SK-N-SH treated with all-trans-retinoic acid at 6 μM for 48 hours (cell line): ENCODE results near the gene NUP214.

Source experiments
- ATAC-seq: fragments of 200-7000 bp; cut with Tn5 transposase; 3 replicates; pipeline ENCODE4 v1.9.1; 2020; ENCODE audit warnings: mild to moderate bottlenecking, moderate library complexity
- ARNTL ChIP-seq: fragments of 450-650 bp; formaldehyde crosslinking; IDR thresholded peaks from 2 replicates; pipeline ENCODE4 v1.5.0; 2020; ENCODE audit warnings: low read depth, mild to moderate bottlenecking, moderate library complexity, borderline replicate concordance
- BACH2 ChIP-seq: fragments of 250-450 bp; sonication (Bioruptor Pico); IDR thresholded peaks from 2 replicates; pipeline ENCODE4 v1.9.0; 2021; ENCODE audit warnings: mild to moderate bottlenecking, borderline replicate concordance
- CSDC2 ChIP-seq: fragments of 250-450 bp; sonication (Bioruptor Pico); IDR thresholded peaks from 2 replicates; pipeline ENCODE4 v1.5.0; 2020; ENCODE audit warnings: mild to moderate bottlenecking, moderate library complexity
- ESRRG ChIP-seq: fragments of 250-450 bp; sonication (Bioruptor Pico); IDR thresholded peaks from 2 replicates; pipeline ENCODE4 v1.6.1; 2021; ENCODE audit warnings: mild to moderate bottlenecking
- GLIS3 ChIP-seq: fragments of 250-450 bp; sonication (Bioruptor Pico); IDR thresholded peaks from 2 replicates; pipeline ENCODE4 v1.5.0; 2020; ENCODE audit warnings: mild to moderate bottlenecking, moderate library complexity
- ISL1 ChIP-seq: fragments of 250-450 bp; sonication (Bioruptor Pico); IDR thresholded peaks from 2 replicates; pipeline ENCODE4 v2.1.2; 2022; ENCODE audit warnings: mild to moderate bottlenecking, moderate library complexity
- OSR1 ChIP-seq: fragments of 250-450 bp; sonication (Bioruptor Pico); IDR thresholded peaks from 2 replicates; pipeline ENCODE4 v1.8.0; 2022; ENCODE audit warnings: moderate library complexity, mild to moderate bottlenecking, inconsistent platforms
- PPARA ChIP-seq: fragments of 250-450 bp; sonication (Bioruptor Pico); IDR thresholded peaks from 2 replicates; pipeline ENCODE4 v1.5.0; 2020; ENCODE audit warnings: mild to moderate bottlenecking, borderline replicate concordance
- RARB ChIP-seq: fragments of 250-450 bp; sonication (Bioruptor Pico); IDR thresholded peaks from 2 replicates; pipeline ENCODE4 v1.8.0; 2021; ENCODE audit warnings: mild to moderate bottlenecking, moderate library complexity
- SNAI2 ChIP-seq: fragments of 250-450 bp; sonication (Bioruptor Pico); IDR thresholded peaks from 2 replicates; pipeline ENCODE4 v1.5.0; 2020; ENCODE audit warnings: mild to moderate bottlenecking, moderate library complexity
- TCF4 ChIP-seq: fragments of 250-450 bp; sonication (Bioruptor Pico); IDR thresholded peaks from 2 replicates; pipeline ENCODE4 v1.8.0; 2021; ENCODE audit warnings: mild to moderate bottlenecking, moderate library complexity, borderline replicate concordance
- ZC3H10 ChIP-seq: fragments of 250-450 bp; sonication (Bioruptor Pico); IDR thresholded peaks from 2 replicates; pipeline ENCODE4 v1.5.1; 2021; ENCODE audit warnings: mild to moderate bottlenecking, moderate library complexity
- ZFP3 ChIP-seq: fragments of 250-450 bp; sonication (Bioruptor Pico); IDR thresholded peaks from 2 replicates; pipeline ENCODE4 v1.5.0; 2020; ENCODE audit warnings: mild to moderate bottlenecking, moderate library complexity
- ZFP30 ChIP-seq: fragments of 450-650 bp; formaldehyde crosslinking; IDR thresholded peaks from 2 replicates; pipeline ENCODE4 v1.5.0; 2022; ENCODE audit warnings: mild to moderate bottlenecking, moderate library complexity
- ZNF565 ChIP-seq: fragments of 450-650 bp; formaldehyde crosslinking; conservative IDR thresholded peaks from 2 replicates; pipeline ENCODE4 v1.5.0; 2020; ENCODE audit warnings: low read depth, mild to moderate bottlenecking, moderate library complexity
- ZNF70 ChIP-seq: fragments of 450-650 bp; formaldehyde crosslinking; IDR thresholded peaks from 2 replicates; pipeline ENCODE4 v1.5.0; 2020; ENCODE audit warnings: mild to moderate bottlenecking, moderate library complexity
- ZNF8 ChIP-seq: fragments of 450-650 bp; formaldehyde crosslinking; IDR thresholded peaks from 2 replicates; pipeline ENCODE4 v1.5.0; 2020; ENCODE audit warnings: mild to moderate bottlenecking, moderate library complexity
- TF ChIP-seq, protein P1 (sequence below): fragments of 250-450 bp; sonication (Bioruptor Pico); IDR thresholded peaks from 2 replicates; pipeline ENCODE4 v1.5.1; 2021; ENCODE audit warnings: mild to moderate bottlenecking, moderate library complexity
- TF ChIP-seq, protein P2 (sequence below): fragments of 250-450 bp; sonication (Bioruptor Pico); IDR thresholded peaks from 2 replicates; pipeline ENCODE4 v1.8.0; 2020; ENCODE audit warnings: mild to moderate bottlenecking, moderate library complexity, borderline replicate concordance
- TF ChIP-seq, protein P3 (sequence below): fragments of 250-450 bp; sonication (Bioruptor Pico); IDR thresholded peaks from 2 replicates; pipeline ENCODE4 v1.5.0; 2020; ENCODE audit warnings: mild to moderate bottlenecking, moderate library complexity
- TF ChIP-seq, protein P4 (sequence below): fragments of 250-450 bp; sonication (Bioruptor Pico); IDR thresholded peaks from 2 replicates; pipeline ENCODE4 v1.8.0; 2021; ENCODE audit warnings: low read depth, mild to moderate bottlenecking, moderate library complexity, borderline replicate concordance
- TF ChIP-seq, protein P5 (sequence below): fragments of 250-450 bp; sonication (Bioruptor Pico); IDR thresholded peaks from 2 replicates; pipeline ENCODE4 v1.5.1; 2020; ENCODE audit warnings: low read depth, mild to moderate bottlenecking, moderate library complexity

The NUP214 gene

DNA sequence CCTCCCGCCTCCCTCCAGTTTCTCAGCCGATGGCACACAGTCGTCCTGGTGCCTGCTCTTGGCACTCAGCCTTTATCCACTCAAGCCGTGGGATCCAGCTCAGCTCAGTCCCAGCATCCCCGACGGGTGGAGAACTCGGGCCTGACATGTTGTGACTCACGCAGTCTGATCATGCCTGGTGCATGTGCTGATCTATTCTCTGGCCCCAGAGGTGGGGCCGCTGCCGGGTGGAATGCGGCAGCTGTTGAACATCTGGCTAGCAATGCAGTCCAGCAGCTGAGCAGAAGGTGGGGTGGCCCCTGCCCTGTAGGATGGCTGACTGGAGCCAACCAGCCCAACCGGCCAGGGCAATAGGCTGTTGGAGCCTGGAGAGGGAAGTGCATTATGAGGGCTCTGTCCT is 30.8 kb upstream of the NUP214 start:
- no peak for ATAC-seq
- TF ChIP-seq, protein P1, sequence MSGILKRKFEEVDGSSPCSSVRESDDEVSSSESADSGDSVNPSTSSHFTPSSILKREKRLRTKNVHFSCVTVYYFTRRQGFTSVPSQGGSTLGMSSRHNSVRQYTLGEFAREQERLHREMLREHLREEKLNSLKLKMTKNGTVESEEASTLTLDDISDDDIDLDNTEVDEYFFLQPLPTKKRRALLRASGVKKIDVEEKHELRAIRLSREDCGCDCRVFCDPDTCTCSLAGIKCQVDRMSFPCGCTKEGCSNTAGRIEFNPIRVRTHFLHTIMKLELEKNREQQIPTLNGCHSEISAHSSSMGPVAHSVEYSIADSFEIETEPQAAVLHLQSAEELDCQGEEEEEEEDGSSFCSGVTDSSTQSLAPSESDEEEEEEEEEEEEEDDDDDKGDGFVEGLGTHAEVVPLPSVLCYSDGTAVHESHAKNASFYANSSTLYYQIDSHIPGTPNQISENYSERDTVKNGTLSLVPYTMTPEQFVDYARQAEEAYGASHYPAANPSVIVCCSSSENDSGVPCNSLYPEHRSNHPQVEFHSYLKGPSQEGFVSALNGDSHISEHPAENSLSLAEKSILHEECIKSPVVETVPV (CRISPR knock-in tag), result no peak
- TF ChIP-seq SNAI2 (CRISPR knock-in tag) (no peak), RARB (CRISPR knock-in tag) (no peak), ZNF8 (CRISPR knock-in tag) (no peak), ARNTL (CRISPR knock-in tag) (no peak), OSR1 (no peak), GLIS3 (no peak)
- TF ChIP-seq, protein P2, sequence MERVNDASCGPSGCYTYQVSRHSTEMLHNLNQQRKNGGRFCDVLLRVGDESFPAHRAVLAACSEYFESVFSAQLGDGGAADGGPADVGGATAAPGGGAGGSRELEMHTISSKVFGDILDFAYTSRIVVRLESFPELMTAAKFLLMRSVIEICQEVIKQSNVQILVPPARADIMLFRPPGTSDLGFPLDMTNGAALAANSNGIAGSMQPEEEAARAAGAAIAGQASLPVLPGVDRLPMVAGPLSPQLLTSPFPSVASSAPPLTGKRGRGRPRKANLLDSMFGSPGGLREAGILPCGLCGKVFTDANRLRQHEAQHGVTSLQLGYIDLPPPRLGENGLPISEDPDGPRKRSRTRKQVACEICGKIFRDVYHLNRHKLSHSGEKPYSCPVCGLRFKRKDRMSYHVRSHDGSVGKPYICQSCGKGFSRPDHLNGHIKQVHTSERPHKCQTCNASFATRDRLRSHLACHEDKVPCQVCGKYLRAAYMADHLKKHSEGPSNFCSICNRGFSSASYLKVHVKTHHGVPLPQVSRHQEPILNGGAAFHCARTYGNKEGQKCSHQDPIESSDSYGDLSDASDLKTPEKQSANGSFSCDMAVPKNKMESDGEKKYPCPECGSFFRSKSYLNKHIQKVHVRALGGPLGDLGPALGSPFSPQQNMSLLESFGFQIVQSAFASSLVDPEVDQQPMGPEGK (CRISPR knock-in tag), result no peak
- TF ChIP-seq, protein P3, sequence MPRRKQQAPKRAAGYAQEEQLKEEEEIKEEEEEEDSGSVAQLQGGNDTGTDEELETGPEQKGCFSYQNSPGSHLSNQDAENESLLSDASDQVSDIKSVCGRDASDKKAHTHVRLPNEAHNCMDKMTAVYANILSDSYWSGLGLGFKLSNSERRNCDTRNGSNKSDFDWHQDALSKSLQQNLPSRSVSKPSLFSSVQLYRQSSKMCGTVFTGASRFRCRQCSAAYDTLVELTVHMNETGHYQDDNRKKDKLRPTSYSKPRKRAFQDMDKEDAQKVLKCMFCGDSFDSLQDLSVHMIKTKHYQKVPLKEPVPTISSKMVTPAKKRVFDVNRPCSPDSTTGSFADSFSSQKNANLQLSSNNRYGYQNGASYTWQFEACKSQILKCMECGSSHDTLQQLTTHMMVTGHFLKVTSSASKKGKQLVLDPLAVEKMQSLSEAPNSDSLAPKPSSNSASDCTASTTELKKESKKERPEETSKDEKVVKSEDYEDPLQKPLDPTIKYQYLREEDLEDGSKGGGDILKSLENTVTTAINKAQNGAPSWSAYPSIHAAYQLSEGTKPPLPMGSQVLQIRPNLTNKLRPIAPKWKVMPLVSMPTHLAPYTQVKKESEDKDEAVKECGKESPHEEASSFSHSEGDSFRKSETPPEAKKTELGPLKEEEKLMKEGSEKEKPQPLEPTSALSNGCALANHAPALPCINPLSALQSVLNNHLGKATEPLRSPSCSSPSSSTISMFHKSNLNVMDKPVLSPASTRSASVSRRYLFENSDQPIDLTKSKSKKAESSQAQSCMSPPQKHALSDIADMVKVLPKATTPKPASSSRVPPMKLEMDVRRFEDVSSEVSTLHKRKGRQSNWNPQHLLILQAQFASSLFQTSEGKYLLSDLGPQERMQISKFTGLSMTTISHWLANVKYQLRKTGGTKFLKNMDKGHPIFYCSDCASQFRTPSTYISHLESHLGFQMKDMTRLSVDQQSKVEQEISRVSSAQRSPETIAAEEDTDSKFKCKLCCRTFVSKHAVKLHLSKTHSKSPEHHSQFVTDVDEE (CRISPR knock-in tag), result no peak

DNA sequence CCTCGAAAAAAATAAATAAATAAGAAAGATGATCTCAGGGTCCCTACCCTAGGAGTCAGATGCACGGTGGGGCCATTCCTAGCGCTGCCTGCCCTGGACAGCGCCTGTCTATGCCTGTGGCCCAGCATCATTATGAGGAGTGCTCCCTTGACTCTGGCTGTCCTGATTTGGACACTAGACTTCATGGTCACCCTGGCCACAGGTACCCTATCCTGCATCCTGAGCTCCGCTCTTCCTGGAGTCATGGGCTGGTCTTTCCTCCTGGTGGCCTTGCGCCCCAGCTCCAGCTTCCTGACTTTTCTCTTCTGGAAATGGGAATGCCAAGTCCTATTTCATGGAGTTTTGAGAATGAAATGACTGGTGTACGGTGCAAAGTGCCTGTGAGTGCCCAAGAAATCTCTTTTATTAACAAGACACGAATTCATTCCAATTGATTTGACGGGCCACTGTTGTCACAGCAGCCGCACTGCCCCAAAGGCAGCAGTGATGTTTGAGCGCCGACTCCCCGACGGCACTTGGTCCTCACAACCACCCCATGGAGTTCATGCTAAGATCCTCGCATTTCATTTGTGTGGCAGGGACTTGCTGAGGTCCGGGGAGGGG is 29.6 kb upstream of the NUP214 start:
- TF ChIP-seq BACH2 (CRISPR knock-in tag) (no peak), ESRRG (CRISPR knock-in tag) (no peak), ZNF8 (CRISPR knock-in tag) (no peak), CSDC2 (no peak), RARB (CRISPR knock-in tag) (no peak), ZC3H10 (CRISPR knock-in tag) (no peak), ARNTL (CRISPR knock-in tag) (no peak), ZFP3 (CRISPR knock-in tag) (no peak), ISL1 (CRISPR knock-in tag) (no peak), SNAI2 (CRISPR knock-in tag) (no peak), ZNF70 (CRISPR knock-in tag) (no peak), ZFP30 (no peak), OSR1 (no peak), TCF4 (no peak), PPARA (CRISPR knock-in tag) (no peak), ZNF565 (CRISPR knock-in tag) (no peak)
- TF ChIP-seq, protein P1 (CRISPR knock-in tag), result no peak
- TF ChIP-seq, protein P3 (CRISPR knock-in tag), result no peak
- TF ChIP-seq, protein P4, sequence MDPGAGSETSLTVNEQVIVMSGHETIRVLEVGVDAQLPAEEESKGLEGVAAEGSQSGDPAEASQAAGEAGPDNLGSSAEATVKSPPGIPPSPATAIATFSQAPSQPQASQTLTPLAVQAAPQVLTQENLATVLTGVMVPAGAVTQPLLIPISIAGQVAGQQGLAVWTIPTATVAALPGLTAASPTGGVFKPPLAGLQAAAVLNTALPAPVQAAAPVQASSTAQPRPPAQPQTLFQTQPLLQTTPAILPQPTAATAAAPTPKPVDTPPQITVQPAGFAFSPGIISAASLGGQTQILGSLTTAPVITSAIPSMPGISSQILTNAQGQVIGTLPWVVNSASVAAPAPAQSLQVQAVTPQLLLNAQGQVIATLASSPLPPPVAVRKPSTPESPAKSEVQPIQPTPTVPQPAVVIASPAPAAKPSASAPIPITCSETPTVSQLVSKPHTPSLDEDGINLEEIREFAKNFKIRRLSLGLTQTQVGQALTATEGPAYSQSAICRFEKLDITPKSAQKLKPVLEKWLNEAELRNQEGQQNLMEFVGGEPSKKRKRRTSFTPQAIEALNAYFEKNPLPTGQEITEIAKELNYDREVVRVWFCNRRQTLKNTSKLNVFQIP (CRISPR knock-in tag), result no peak
- TF ChIP-seq, protein P5, sequence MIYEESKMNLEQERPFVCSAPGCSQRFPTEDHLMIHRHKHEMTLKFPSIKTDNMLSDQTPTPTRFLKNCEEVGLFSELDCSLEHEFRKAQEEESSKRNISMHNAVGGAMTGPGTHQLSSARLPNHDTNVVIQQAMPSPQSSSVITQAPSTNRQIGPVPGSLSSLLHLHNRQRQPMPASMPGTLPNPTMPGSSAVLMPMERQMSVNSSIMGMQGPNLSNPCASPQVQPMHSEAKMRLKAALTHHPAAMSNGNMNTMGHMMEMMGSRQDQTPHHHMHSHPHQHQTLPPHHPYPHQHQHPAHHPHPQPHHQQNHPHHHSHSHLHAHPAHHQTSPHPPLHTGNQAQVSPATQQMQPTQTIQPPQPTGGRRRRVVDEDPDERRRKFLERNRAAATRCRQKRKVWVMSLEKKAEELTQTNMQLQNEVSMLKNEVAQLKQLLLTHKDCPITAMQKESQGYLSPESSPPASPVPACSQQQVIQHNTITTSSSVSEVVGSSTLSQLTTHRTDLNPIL (CRISPR knock-in tag), result no peak
- TF ChIP-seq, all 23 proteins: peak for 0
- ATAC-seq, result no peak
